ENCODE measurements around the gene C1QTNF3.
"Not testable (repeated sequence)": the region's sequence is repeated elsewhere in the genome, so short reads cannot be mapped to it uniquely, and the experiment has no call there.

Gene C1QTNF3

GRCh38 chr5:34022121-34022705, 20.8 kb downstream of the C1QTNF3 start:
- no peak for DNase-seq (ENCODE audit: low read depth)

DNA sequence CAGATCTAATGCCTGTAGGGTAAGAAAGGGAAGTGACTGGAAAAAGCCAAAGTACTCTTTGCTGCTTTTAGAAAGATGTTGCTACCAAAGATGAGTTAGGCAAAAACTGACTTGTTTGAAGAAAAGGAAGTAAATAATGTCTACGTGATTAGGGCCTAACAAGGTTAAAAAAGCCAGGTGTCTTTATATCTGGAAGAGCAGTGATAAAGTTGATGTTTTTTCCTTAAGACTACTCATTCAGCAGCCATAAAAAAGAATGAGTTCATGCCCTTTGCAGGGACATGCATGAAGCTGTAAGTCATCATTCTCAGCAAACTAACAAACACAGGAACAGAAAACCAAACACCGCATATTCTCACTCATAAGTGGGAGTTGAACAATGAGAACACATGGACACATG, 21.7 kb downstream of the C1QTNF3 start:
- DNase-seq (ENCODE audit: low read depth), result no peak

GRCh38 chr5:34020726-34021125, 22.3 kb downstream of the C1QTNF3 start:
- DNase-seq (ENCODE audit: low read depth), result no peak

DNA sequence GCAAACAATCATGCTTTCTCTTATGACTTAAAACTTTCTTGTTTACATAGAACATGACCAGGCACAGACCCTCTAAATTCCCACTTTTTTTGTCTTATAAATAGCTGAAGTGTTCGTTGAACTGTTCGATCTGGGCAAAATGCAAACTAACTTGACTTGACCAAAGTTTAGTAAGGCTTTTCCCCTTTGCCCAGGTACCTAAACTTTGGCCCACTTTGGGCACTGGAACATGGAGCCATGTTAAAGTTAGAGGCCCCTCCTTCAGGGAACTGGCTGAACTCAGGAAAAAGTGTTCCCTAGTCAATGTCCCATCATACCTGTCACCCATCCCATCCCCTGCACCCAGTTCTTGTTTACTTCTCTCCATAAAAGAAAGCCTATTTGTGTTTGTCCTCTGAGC, 25.8 kb downstream of the C1QTNF3 start:
- no peak for DNase-seq (ENCODE audit: low read depth)

GRCh38 chr5:34016750-34017149, 26.3 kb downstream of the C1QTNF3 start:
- DNase-seq (ENCODE audit: low read depth), result no peak

- no peak for DNase-seq (ENCODE audit: low read depth)
These were observed 26.8 kb downstream of the C1QTNF3 start for GRCh38 chr5:34016222-34016621.

DNA sequence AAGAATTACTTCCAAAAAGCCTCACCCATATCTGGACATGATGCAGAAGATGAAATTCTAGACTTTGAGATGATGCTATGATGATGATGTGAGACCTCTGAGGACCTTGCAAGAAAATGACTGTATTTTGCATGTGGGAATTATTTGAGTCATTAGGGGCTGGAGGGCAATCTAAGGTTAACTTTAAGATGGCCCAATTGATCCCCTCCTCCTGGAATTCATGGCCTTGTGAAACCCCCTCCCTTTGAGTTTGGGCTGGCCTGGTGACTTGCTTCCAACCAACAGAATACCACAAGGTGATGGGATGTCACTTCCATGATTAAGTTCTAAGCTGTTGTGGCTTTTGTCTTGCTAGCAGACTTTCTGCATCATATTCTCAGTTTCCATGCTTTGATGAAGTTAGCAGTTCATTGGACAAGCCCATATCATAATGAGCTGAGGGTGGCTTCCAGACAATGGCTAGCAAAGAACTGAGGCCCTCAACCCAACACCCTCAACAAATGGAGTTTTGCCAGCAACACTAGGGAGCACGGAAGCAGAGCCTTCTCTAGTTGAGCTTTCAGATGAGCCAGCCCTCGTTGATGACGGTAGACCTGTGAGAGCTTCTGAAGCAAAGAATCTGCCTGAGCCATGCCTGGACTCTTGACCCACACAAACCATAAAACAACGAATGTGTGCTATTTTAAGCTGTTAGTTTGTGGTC, 27.7 kb downstream of the C1QTNF3 start:
- no peak for DNase-seq (ENCODE audit: low read depth)

DNA sequence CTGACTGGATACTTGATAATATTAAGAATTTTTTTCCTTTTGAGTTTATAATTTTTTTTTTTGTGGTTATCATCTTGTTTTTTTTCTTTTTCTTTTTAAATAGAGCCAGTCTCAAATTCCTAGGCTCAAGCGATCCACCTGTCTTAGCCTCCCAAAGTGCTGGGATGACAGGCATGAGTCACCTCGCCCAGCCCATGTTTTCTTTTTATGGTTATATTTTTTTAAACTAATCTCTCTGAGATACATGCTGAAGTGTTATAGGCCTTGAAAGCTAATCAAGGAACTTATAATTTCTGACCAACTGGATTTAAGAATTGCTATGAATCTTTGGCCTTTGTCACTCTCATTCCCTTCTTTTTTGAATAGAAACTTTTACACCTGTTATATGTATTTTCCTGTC, 28.4 kb downstream of the C1QTNF3 start:
- DNase-seq (ENCODE audit: low read depth), result no peak

DNA sequence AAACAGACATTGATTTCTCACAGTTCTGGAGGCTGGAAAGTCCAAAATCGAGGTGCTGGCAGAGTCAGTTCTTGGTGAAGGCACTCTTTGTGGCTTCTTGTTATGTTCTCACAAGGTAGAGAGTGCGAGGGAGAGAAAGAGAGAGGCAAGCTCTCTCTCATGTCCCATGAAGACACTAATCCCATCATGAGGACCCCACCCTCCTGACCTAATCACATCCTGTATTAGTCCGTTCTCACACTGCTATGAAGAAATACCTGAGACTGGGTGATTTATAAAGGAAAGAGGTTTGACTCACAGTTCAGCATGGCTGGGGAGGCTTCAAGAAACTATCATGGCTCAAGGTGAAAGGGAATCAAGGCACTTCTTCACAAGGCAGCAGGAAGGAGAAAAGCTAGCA, 29.5 kb downstream of the C1QTNF3 start:
- no peak for DNase-seq (ENCODE audit: low read depth)

- no peak for DNase-seq (ENCODE audit: low read depth)
These were observed 30.2 kb downstream of the C1QTNF3 start for GRCh38 chr5:34012791-34013190.

- DNase-seq (ENCODE audit: low read depth), result no peak
These were observed 31.5 kb downstream of the C1QTNF3 start for GRCh38 chr5:34011536-34011935.

- DNase-seq (ENCODE audit: low read depth), result not testable (repeated sequence)
These were observed 32.9 kb downstream of the C1QTNF3 start for GRCh38 chr5:34010146-34010545.

DNA sequence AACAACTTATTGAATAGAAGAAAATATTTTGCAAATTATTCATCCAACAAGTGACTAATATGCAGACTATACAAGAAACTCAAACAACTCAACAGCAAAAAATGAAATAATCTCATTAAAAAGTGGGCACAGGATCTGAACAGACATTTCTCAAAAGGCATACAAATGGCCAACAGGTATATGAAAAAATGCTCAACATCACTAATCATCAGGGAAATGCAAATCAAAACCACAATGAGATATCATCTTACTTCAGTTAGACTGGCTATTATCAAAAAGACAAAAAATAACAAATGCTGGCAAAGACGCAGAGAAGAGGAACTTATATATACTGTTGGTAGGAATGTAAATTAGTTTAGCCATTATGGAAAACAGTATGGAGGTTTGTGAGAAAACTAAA, 33.4 kb downstream of the C1QTNF3 start:
- DNase-seq (ENCODE audit: low read depth), result no peak

DNA sequence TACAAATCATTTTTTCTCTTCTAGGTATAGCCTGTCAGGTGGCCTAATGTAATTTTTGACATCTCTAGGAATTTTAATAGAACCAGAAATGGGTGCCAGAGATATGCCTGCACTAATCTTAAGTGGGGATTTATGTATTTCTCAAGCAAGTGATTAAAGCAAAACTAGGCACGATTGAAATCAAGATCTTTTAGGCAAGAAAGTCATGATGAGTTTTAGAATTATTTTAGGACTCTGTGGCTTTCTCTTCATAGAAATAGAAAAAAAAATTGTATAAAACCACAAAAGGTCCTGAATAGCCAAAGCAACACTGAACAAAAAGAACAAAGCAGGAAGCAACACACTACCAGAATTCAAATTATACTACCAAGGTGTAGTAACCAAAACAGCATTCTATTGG, 34.2 kb downstream of the C1QTNF3 start:
- DNase-seq (ENCODE audit: low read depth), result no peak

- DNase-seq (ENCODE audit: low read depth), result peak; percentile 82
These were observed 35.1 kb downstream of the C1QTNF3 start, which contains the start of gene AMACR for GRCh38 chr5:34007621-34008600. Gene AMACR (minus strand): TSS chr5:34008050. CDS start chr5:34008019, 31 bp downstream.

DNA sequence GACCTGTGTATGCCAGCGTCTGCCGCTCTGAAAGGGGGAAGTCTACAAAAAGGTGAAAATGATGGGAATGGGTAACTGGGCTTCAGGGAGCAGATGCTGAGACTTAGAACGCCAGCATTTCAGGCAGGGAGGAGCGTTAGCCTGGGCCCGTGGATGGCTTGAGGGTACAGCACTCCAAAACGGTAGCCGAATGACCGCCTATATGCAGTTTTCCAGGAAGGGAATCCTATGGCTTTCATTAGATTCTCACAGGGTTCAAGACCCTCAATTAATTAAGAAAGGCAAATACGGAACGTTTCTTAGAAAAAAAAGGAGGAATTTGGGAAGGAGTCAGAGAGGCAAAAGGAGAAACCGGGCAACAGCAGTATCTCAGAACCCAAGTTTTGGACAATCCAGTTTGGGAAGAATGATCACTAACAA, 35.8 kb downstream of the C1QTNF3 start:
- no peak for DNase-seq (ENCODE audit: low read depth)

GRCh38 chr5:34005681-34006080, 37.3 kb downstream of the C1QTNF3 start:
- no peak for DNase-seq (ENCODE audit: low read depth)

GRCh38 chr5:34005211-34005610, 37.8 kb downstream of the C1QTNF3 start:
- no peak for DNase-seq (ENCODE audit: low read depth)

DNA sequence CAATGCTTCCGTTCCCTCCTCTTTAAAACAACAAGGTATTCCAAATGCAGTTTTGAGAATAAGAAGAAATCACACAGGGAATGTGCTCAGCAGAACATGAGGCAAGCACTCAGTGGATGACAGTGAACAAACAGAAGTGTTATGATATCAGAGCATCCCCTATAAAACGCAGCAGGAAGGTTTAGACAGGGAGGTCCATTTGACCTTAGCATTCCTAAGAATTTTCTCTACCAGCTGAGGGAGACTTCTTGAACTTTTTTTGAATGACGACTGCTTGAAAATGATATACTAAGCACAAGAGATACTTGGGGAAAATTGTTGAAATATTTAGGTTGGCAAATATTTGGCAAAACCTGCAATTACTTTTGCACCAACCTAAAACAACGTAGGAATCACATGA, 39.1 kb downstream of the C1QTNF3 start:
- DNase-seq (ENCODE audit: low read depth), result no peak

DNA sequence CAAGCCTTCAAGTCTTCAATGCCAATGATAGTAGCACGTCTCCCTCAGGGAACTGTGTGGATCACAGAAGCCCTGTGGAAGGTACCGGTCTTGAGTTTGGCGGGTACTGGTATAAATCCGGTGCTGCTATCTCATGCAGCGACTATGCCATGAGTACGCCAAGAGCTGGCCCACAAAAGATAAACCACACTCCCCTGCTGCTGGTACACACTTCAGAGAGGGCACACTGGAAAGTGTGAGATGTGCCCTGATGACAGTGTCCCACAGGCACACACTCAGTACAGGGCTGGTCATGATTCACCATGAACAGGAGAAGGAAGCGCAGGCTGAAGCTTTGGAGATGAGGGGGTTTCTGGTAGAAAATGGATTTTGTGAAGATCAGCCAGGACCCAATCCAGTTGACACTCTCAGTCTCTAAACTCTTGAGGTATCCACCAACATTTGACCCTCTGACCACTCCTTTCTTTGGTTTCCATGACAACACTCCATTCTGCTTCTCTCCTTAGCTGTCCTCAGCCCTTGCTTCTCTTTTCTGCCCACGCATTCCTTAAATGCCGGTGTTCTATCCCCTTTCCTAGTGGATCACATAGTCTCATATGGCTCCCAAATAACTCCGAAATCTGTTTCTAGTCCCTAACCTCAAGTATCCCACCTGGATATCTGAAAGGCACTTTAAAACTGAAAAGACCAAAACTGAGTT, 40.2 kb downstream of the C1QTNF3 start:
- DNase-seq (ENCODE audit: low read depth), result no peak

DNA sequence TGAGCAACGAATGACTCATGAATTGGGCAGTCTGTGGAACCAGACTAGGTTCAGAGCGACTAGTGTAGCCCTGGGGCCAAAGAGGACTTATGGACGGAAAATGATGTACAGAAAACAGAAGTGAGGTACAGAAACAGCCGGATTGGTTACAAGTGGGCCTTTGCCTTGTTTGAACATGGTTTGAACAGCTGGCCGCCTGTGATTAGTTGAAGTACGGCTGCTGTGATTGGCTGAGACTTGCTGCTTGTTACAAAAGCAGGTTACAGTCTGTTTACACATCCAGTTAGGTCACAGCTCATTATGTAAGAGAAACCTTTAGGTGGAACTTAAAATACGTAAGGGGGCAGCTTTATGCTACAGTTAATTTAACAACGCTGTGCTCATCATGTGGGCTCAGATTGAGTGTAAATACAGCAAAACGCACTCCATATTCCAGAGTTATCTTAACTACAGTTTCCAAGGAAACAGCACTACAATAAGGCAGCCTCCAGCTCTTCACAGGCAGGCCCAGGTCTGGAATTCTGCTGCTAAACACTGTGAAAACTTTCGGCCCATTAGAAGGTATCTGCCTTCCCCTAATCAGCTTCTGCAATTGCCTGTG, 41.7 kb downstream of the C1QTNF3 start:
- DNase-seq (ENCODE audit: low read depth), result no peak

DNA sequence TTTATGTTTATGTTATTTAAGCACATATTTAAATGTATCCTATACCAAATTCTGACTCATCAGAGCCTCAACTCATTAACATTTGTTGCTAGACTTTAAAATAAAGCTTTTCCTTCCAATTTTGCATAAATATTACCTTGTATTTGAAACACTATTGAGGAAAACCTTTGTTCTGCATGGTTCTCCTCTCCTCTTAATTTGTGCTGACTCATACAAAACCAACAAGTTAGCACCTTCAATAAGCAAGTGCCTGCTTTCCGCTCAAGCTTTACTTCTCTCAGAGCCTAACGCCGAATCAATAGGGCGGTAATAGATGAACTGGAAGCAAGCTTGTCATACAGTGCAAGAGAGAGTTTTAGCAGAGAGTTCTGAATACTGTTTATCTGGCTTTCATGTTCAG, 43.0 kb downstream of the C1QTNF3 start:
- no peak for DNase-seq (ENCODE audit: low read depth)
